Endothelial cell of umbilical vein (primary cell): ENCODE results near the gene LRRN4CL. TPM values are rescaled to one million over a fixed set of nuclear protein-coding genes. Genes with fewer than 3 reads are reported as not detected.

Experiments
- BruUV-seq: library from RNA; stranded (reverse); fragments of 400-500 nt; replicated peaks from 2 replicates; lab custom pipeline; 2021; lab: Mats Ljungman, UMichigan
- CTCF ChIA-PET: fragments of 300-600, 350-600 bp; sonication (Branson Sonifier 250); formaldehyde crosslinking; loops from one replicate; lab custom pipeline; 2021; ENCODE audit warnings: antibody characterized with exemption, inconsistent platforms; lab: Charles Lee
- POLR2A ChIA-PET: fragments of 300-600, 350-600 bp; sonication (Branson Sonifier 250); formaldehyde crosslinking; loops from one replicate; lab custom pipeline; 2021; ENCODE audit warnings: antibody characterized with exemption, inconsistent platforms; lab: Charles Lee
- DNase-seq: peaks from one replicate; pipeline ENCODE4 v3.0.0-alpha.2; 2011; ENCODE audit warnings: low read depth, low spot score
- FAIRE-seq: peaks from 2 replicates; lab custom pipeline; 2011; peaks lifted over from hg19 to GRCh38; lab: Jason Lieb, UNC
- H2AFZ ChIP-seq: 2 replicates; pipeline ENCODE4 v1.6.0; 2012; ENCODE audit warnings: low read depth, low read length, control low read depth, inconsistent platforms
- H3K27ac ChIP-seq: 2 replicates; pipeline ENCODE4 v1.5.1; 2011; ENCODE audit warnings: low read depth, mild to moderate bottlenecking, control low read depth, low read length, moderate library complexity; ENCODE audit not compliant: insufficient read depth
- H3K27me3 ChIP-seq, 2 experiments: 2 replicates each; pipeline versions ENCODE4 v1.6.0 to v1.6.1; 2011; ENCODE audit warnings: low read length in 2 of 2, mixed read lengths in 1 of 2; ENCODE audit not compliant: control insufficient read depth in 2 of 2, insufficient read depth in 2 of 2
- H3K36me3 ChIP-seq, 2 experiments: 2 replicates in 1 of 2; 3 replicates in 1 of 2; pipeline ENCODE4 v1.5.1; 2011; ENCODE audit warnings: low read length in 2 of 2, mild to moderate bottlenecking in 1 of 2, moderate library complexity in 1 of 2; ENCODE audit not compliant: control insufficient read depth in 2 of 2, insufficient read depth in 2 of 2; ENCODE audit errors: extremely low read depth in 1 of 2
- H3K4me1 ChIP-seq: 3 replicates; pipeline ENCODE4 v1.5.1; 2011; ENCODE audit warnings: mild to moderate bottlenecking, low read length; ENCODE audit not compliant: control insufficient read depth, insufficient read depth; ENCODE audit errors: extremely low read depth
- H3K4me2 ChIP-seq: 2 replicates; pipeline ENCODE4 v1.6.1; 2011; ENCODE audit warnings: low read length, control low read depth, mixed read lengths; ENCODE audit not compliant: insufficient read depth
- H3K4me3 ChIP-seq, 3 experiments: fragments of 200-600 bp in 1 of 3; sonication (generic), shearing (Covaris generic) in 1 of 3; replicated peaks in 1 of 3; 2 replicates each; pipeline ENCODE4 v1.5.1; 2011 to 2016; ENCODE audit warnings: control low read depth in 3 of 3, low read length in 3 of 3, mild to moderate bottlenecking in 2 of 3, inconsistent platforms in 1 of 3, low read depth in 1 of 3, moderate library complexity in 1 of 3; ENCODE audit not compliant: insufficient read depth in 1 of 3
- H3K79me2 ChIP-seq: 2 replicates; pipeline ENCODE4 v1.6.0; 2012; ENCODE audit warnings: low read length, inconsistent platforms; ENCODE audit not compliant: control insufficient read depth, insufficient read depth
- H3K9ac ChIP-seq: replicated peaks from 2 replicates; pipeline ENCODE3; 2011; ENCODE audit warnings: low read length, control low read depth; ENCODE audit not compliant: insufficient read depth; ENCODE audit errors: extremely low read depth
- H3K9me1 ChIP-seq: replicated peaks from 3 replicates; pipeline ENCODE4 v1.6.0; 2011; ENCODE audit warnings: mild to moderate bottlenecking, low read length; ENCODE audit not compliant: control insufficient read depth, insufficient read depth; ENCODE audit errors: extremely low read depth
- H3K9me3 ChIP-seq: replicated peaks from 2 replicates; pipeline ENCODE4 v1.5.1; 2012; ENCODE audit warnings: low read length, inconsistent platforms; ENCODE audit not compliant: control insufficient read depth, insufficient read depth
- H4K20me1 ChIP-seq: replicated peaks from 2 replicates; pipeline ENCODE3; 2011; ENCODE audit warnings: mild to moderate bottlenecking, low read length; ENCODE audit not compliant: control insufficient read depth, insufficient read depth; ENCODE audit errors: extremely low read depth
- FOS ChIP-seq: IDR thresholded peaks from 2 replicates; pipeline ENCODE4 v1.6.1; 2011; ENCODE audit warnings: mild to moderate bottlenecking, low read length, moderate library complexity, borderline replicate concordance; ENCODE audit not compliant: insufficient read depth
- MYC ChIP-seq: IDR thresholded peaks from one replicate; pipeline ENCODE4 v1.6.1; 2011; ENCODE audit warnings: mild to moderate bottlenecking, low read depth, low read length
- POLR2A ChIP-seq: IDR thresholded peaks from 2 replicates; pipeline ENCODE4 v1.6.1; 2012; ENCODE audit warnings: low read depth, mild to moderate bottlenecking, control low read depth, low read length
- dilution Hi-C: fragments of 300-500 bp; cut with MboI; formaldehyde crosslinking; loops from one replicate; pipeline ENCODE4 v1.15.0; 2019; ENCODE audit warnings: low sequenced_read_pairs; ENCODE audit not compliant: extremely low pct_ligation_motif_present
- intact Hi-C: fragments of 100-400 bp; cut with micrococcal nuclease; formaldehyde crosslinking; loops from one replicate; pipeline ENCODE4 v1.10.0; 2022
- polyA plus RNA-seq, 4 experiments: library from polyadenylated mRNA; depleted of rRNA in 3 of 4; stranded (reverse) in 3 of 4; unstranded in 1 of 4; fragments of >200 nt; gene quantifications; 2 replicates each; pipeline versions ENCODE4 v1.2.1 to v1.2.3, GENCODE V29; 2011 to 2012; ENCODE audit warnings: missing spikeins in 1 of 4
- total RNA-seq: library from RNA; stranded (reverse); gene quantifications from 2 replicates; pipeline ENCODE4 v1.2.3, GENCODE V29; 2021
- TF ChIP-seq, protein P1 (sequence below), 2 donors: IDR thresholded peaks; 1 replicate in 1 of 2; 2 replicates in 1 of 2; pipeline ENCODE4 v1.5.1; 2011; ENCODE audit warnings: low read length in 2 of 2, mild to moderate bottlenecking in 2 of 2, moderate library complexity in 2 of 2, control low read depth in 1 of 2, inconsistent platforms in 1 of 2, low read depth in 1 of 2; ENCODE audit not compliant: insufficient read depth in 1 of 2; ENCODE audit errors: extremely low read depth in 1 of 2
- TF ChIP-seq, protein P2 (sequence below): IDR thresholded peaks from 2 replicates; pipeline ENCODE4 v1.6.1; 2011; ENCODE audit not compliant: insufficient read depth, insufficient read length

LRRN4CL gene
- total and polyA plus RNA-seq, 2 donors (not counting 3 experiments of a cell fraction or from before 2014, with no cell fraction given), result 0.20 TPM; not detected in 1

DNA sequence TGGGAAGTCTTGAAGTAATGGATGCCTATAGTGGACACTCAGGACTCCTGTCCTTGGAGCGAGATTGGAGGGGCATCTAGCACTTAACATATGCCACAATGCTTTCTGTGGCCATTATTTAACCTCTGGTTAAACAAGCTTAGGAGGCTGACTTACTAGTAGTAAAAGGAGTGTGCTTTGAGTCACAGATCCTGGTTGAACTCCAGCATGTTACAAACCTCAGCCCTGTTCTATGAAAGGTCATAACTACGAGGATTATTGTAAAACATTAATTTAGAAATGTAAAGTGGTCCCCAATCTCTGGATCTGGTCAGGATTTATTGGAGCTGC, 16.2 kb downstream of the LRRN4CL start:
- H3K27me3 ChIP-seq, result no peaks in the 10 kb centered on the region
- peaks cover 9% of the 10 kb centered on the region for H3K4me1 ChIP-seq
- TF ChIP-seq, protein P1, sequence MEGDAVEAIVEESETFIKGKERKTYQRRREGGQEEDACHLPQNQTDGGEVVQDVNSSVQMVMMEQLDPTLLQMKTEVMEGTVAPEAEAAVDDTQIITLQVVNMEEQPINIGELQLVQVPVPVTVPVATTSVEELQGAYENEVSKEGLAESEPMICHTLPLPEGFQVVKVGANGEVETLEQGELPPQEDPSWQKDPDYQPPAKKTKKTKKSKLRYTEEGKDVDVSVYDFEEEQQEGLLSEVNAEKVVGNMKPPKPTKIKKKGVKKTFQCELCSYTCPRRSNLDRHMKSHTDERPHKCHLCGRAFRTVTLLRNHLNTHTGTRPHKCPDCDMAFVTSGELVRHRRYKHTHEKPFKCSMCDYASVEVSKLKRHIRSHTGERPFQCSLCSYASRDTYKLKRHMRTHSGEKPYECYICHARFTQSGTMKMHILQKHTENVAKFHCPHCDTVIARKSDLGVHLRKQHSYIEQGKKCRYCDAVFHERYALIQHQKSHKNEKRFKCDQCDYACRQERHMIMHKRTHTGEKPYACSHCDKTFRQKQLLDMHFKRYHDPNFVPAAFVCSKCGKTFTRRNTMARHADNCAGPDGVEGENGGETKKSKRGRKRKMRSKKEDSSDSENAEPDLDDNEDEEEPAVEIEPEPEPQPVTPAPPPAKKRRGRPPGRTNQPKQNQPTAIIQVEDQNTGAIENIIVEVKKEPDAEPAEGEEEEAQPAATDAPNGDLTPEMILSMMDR (IDR thresholded peaks at IDR 0.05; ENCODE audit: extremely low read depth in 1 of 2, insufficient read depth in 1 of 2, low read depth in 1 of 2, low read length in 2 of 2), result no peak
- TF ChIP-seq, protein P2, sequence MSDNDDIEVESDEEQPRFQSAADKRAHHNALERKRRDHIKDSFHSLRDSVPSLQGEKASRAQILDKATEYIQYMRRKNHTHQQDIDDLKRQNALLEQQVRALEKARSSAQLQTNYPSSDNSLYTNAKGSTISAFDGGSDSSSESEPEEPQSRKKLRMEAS, result no peak
- TF ChIP-seq MYC, result no peak
- no peak for TF ChIP-seq FOS
- no peak for TF ChIP-seq POLR2A
- no peak overlapping the region for H2AFZ ChIP-seq
- peaks cover 25% of the 10 kb centered on the region for H3K79me2 ChIP-seq
- ChIA-PET POLR2A (interaction anchor here (3.4 kb wide), 1 partner anchor 8 kb away, joined by 25 read pairs; the partner anchor contains the start of genes C11orf98 and CSKMT), CTCF (interaction anchor here (1.1 kb wide), 1 partner anchor 17 kb away, joined by 3 read pairs; no protein-coding TSS in a partner anchor)
- intact Hi-C loops (no loop called here), dilution Hi-C loops (no loop called here)
- no peak overlapping the region for H3K4me2 ChIP-seq
- H4K20me1 ChIP-seq, result no peaks in the 10 kb centered on the region
- peaks cover 0 to 17% of the 10 kb centered on the region in 2 experiments for H3K36me3 ChIP-seq
- H3K9me3 ChIP-seq, result no peaks in the 10 kb centered on the region
- DNase-seq, result no peak
- no peak overlapping the region for H3K27ac ChIP-seq
- no TSS peak for BruUV-seq
- no peaks in the 10 kb centered on the region for H3K9me1 ChIP-seq
- H3K4me3 ChIP-seq, result no peak overlapping the region
- FAIRE-seq, result no peak
- H3K9ac ChIP-seq, result no peak overlapping the region
